Stimulated activated CD4-positive, alpha-beta T cell treated with anti-CD3 and anti-CD28 coated beads, TNF-alpha, amount 100 ng/mL, for 1 hour (primary cell): ENCODE results near the gene RASA3.

Experiments used
- DNase-seq, 3 donors: peaks; one replicate each; pipeline ENCODE4 v3.0.0-alpha.2; 2020; ENCODE audit warnings: low read depth in 3 of 3, low spot score in 1 of 3

RASA3 gene

DNA sequence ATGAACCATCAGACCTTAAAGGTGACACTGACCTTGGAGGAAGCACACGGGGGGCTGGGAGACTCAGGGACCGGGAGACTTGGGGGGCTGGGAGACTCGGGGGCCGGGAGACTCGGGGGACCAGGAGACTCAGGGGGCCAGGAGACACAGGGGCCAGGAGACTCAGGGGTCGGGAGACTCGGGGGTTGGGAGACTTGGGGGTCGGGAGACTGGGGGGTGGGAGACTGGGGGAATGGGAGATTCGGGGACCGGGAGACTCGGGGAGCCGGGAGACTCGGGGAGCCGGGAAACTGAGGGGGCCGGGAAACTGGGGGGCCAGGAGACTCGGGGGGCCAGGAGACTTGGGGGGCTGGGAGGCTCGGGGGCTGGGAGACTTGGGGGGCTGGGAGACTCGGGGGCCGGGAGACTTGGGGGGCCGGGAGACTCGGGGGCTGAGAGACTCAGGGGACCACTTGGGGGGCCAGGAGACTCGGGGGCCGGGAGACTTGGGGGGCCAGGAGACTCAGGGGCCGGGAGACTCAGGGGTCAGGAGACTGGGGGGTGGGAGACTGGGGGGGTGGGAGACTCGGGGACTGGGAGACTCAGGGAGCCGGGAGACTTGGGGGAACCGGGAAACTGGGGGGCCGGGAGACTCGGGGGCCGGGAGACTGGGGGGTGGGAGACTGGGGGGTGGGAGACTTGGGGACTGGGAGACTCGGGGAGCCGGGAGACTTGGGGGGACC, 62.9 kb downstream of the RASA3 start:
- no peak for DNase-seq

DNA sequence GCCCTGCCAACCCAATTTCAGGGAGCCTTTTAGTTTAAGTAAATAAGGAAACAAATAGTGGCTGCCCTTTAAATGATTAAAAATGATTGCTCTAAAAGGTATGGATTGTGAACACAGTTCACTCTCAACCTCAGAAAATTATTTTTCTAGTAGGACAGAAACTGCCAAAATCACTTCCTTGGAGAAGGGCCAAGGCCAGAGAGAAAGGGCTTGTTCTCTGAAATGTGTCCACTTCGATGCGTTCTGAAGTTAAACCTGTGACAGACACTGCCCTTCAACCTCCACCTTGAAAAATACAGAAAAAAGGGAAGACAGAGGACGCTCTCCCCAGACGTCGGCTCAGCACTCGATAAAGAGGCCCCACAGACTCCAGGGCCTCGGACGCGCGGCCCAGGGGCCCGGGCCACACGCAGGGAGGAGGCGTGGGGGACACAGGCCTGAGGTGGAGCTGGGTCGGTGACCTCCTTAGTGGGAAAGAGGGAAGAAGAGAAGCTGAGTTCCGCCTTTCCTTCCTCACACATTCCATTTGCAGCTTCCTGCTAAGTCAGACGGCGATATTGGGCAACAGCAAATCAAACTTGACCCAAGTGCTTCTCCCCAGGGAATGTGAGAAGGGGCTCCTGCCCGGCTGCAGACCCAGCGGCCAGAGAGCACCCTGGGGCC, 63.6 kb downstream of the RASA3 start:
- DNase-seq = no peak

- no peak for DNase-seq
Measured at GRCh38 chr13:114067886-114068651, 64.4 kb downstream of the RASA3 start.

DNA sequence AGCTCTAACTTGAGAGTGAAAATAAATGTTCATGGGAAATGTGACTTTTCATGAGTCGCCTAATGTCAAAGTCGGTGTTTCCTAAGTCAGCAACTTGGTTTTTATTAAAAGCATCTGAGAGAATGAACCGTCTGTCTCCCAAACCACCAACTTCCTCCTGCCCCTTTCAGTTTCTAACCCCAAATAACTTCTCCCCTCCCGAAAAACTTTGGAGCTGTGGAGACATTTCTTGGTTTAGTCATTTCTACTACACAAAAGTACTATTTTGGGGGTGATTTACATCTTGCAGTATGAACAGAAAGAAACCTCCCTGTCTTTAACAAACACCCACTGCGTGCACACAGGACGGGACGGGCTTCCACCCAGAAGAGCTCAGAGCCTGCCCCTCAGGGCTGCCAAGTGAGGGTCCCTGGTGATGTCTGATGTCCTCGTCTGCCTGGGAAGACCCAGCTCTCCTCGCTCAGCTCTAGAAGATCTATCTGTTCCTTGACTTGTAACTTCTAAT, 65.0 kb downstream of the RASA3 start:
- no peak for DNase-seq

GRCh38 chr13:114066956-114067355, 65.5 kb downstream of the RASA3 start:
- DNase-seq = no peak

DNA sequence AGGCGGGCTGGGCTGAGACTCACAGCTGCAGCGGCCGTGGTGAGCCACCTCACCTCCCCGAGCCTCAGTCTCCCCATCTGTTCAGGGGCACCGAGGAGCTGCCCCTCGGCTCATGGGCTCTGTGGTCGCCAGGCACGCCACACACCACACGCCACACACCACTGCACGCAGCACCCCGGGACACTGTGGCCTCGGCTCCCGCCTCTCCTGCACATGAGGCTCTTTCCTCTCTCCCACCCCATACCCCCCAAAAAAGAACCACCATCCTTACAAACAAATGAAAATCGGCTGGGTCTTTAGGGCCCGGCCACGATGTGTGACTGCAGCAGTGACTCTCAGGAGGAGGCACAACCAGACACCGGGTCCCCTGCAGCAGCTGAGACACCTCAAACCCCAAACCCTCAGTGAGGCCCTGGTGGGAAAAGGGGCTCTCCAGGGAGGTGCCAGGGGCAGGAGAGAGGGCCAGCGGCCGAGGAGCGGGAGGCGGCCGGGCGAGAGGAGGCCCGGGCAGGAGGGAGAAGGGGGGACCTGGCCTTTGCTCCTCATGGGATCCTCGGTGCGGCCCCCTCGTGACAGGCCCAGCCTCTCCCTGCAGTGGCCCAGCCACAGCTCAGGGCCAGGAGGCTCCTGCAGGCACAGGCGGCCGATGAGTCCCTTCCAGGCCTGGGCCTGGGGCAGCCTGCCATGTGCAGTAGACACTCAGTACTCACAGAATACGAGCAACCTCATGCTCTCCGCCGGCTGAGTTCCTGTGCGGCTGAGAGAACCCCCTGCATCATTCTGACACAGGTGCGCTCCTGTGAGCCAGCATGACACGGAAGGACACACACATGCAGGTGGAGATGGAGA, 66.3 kb downstream of the RASA3 start:
- no peak for DNase-seq

GRCh38 chr13:114065141-114065925, 67.1 kb downstream of the RASA3 start:
- DNase-seq = peak; percentile 37 to 62 (median 57)

DNA sequence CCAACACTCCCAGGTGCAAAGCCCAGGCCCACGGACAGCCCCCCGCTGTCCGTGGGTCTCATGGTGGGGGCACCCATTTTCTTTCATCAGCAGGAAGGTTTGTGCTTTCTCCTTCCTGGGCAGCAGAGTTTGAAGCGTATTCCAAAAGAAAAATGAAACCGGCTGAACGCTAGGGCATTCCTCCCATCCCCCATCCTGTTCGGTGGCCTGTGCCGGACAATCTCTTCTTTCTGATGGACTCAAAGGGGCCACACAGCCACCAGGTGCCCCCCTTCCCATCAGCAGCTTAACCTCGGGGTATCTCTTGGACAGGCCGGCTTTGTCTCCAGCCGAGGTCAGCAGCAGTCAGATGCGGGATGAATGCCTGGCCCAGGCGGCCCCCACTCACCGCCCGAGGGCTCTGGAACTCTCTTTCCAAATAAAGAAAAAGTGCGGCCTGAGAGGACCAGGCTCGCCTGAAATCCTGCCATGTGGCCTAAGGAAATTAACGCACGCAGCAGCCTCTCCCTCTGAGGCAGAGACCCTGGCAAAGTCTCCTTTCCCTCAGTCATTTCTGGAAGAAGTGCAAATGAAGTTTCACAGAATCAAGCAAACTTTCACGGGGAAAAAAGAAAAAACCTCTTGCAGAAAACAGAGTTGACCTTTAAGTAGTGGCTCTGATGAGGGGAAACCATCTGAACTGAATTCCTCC, 67.8 kb downstream of the RASA3 start:
- no peak for DNase-seq

DNA sequence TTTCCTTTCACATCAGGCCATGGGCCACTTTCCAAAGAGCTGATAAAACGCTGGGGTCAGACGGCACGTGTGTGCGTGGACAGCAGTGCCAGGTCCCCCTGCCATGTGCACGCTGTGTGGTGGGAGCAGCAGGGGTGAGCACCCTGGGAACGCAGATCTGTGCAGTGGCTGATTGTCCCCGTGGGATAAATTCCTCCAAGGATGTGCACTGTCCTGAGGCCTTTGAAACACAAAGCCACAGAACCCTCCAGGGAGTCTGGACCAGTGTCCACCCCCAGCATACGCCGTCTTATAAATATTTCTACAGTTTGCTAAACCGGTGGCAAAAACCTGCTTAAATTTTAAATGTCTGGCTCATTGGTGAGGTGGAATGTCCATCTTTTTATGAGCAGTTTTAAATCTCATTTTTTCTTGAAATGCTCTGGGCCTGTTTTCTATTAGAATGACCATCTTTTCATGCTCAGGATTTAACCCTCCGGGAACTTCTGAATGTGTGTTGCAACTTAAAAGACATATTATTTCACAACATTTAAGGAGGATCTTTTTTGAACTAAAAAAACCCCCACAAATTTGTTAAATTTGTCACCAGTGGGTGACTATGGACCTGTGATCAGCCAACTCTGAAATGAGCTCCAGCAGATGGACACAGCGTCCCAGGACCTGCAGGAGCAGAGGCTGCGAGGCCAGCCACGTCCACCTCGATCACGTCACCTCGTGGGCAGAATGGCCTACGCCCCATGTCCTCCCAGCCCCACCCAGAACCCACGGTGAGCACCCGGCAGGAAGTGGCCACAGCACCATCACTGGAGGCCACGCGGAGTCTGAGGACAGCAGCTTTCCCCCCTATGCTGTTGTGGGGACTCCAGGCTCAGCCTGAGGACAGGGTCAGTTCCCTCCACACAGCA, 68.6 kb downstream of the RASA3 start:
- DNase-seq = no peak

- DNase-seq = no peak
Measured at GRCh38 chr13:114062754-114063153, 69.7 kb downstream of the RASA3 start.

GRCh38 chr13:114062341-114062740, 70.1 kb downstream of the RASA3 start:
- DNase-seq = no peak

DNA sequence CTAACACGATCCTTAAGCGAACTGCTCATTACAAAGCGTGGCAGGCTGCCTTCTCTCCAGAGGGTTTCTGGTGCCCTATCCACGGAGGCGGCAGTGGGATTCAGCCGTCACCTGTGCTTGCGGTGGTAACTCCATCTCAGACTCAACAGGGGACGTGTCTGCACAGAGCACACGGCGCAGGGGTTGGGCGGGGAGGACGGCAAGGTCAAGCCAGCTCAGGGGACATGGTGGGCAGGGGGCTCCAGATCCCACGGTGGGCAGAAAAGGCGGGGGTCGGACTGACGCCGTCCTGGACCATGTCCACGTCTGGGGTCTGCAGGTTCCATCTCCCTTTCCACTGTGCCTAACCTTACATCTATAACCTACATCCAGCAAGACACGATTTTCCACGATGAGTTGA, 70.7 kb downstream of the RASA3 start:
- DNase-seq = no peak

DNA sequence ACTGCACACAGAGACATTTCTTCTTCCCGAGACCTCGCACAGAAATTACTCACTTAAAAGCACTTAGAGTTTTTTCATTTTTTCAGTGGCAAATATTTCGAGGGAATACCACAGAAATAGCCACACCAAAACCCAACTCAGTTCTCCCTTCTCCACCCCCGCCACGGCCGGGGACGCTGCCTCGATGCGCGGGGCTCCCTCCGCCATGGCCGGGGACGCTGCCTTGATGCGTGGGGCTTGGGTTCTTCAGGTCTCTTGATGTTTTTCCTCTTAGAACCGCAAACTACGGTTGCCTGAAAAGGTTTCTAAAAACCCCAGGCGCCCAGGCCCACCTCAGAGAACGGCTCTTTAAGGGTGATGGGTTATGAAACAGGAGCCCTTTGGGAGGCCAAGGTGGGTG, 71.4 kb downstream of the RASA3 start:
- no peak for DNase-seq

- DNase-seq = no peak
Measured at GRCh38 chr13:114059946-114060860, 72.2 kb downstream of the RASA3 start.

- DNase-seq = no peak
Measured at GRCh38 chr13:114059428-114059827, 73.0 kb downstream of the RASA3 start.

DNA sequence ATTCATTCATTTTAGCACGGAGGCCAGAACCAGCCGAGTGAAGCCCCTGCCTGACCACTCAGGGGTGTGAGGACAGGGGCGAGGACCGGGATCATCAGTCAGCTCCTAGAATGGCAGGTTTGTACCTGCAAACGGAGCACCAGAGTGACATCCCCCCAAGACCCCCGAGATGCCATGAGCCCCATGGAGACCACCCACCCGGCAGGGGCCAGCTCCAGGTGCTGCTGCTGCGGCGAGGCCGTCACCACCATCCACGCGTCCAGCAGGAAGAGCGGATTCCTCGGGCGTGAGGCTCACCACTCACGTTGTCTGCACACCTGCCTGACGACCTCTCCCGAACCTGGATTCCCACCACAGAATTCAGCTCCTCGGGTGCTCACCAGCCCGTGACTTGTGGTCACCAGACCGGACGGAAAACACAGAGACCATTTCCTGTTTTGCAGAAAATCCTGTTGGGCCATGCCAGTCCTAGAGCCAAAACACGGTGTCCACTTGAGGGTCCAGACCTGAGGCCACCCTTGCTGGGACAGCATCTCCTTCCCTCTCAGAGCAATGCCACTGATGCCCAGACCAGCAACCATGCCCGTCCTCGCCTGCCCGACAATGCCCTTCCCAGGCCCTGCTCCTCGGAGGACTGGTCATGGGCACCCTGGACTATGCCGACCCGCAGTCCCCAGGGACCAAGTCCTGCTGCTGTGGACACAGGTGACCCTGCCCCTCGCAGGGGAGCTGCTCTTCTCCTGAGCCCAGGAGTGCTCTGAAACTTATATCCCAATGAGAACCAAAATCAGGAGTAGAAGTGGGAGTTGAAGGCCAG, 74.2 kb downstream of the RASA3 start:
- DNase-seq = no peak
